ENCODE measurements around the gene GPI. TPM values are rescaled to one million over a fixed set of nuclear protein-coding genes. Genes with fewer than 3 reads are reported as not detected.

The GPI gene
- 219 and 253 TPM in 2 replicates for total RNA-seq

GRCh38 chr19:34364830-34365462 lies at the start of gene GPI:
Gene GPI, plus strand, starts transcription at chr19:34365196. Its CDS starts 71 bp downstream, at chr19:34365267.

GRCh38 chr19:34404109-34404909 lies 39.3 kb downstream of the GPI start, which contains the start of gene PDCD2L:
Gene PDCD2L, plus strand, starts transcription at chr19:34404399. Its CDS starts 32 bp downstream, at chr19:34404431.

Other genes starting within 250 kb of the GPI start
- gene LSM14A, start 192.7 kb upstream of the GPI start, total RNA-seq = 42.3 and 74.8 TPM in 2 replicates
- gene GARRE1, start 110.6 kb upstream of the GPI start, total RNA-seq = 3.8 and 7.3 TPM in 2 replicates
- 32.3 and 42.5 TPM in 2 replicates for gene PDCD2L, start 39.2 kb downstream of the GPI start, total RNA-seq
- 93.2 and 95.8 TPM in 2 replicates for gene UBA2, start 63.2 kb downstream of the GPI start, total RNA-seq
- gene WTIP, start 116.6 kb downstream of the GPI start, total RNA-seq = 9.4 and 33.8 TPM in 2 replicates

Data from hair follicular keratinocyte (primary cell).